HepG2 (cell line): ENCODE measurements around the gene VENTX.

Source experiments
- AFF4 ChIP-seq: sonication (generic); formaldehyde crosslinking; IDR thresholded peaks from 2 replicates; pipeline ENCODE4 v1.4.0; 2020; ENCODE audit warnings: missing genetic modification reagents
- CTCF ChIP-seq: sonication (generic); formaldehyde crosslinking; IDR thresholded peaks from 2 replicates; pipeline ENCODE4 v1.5.0; 2020; ENCODE audit warnings: mild to moderate bottlenecking, missing genetic modification reagents, moderate library complexity
- FOXM1 ChIP-seq: sonication (generic); formaldehyde crosslinking; IDR thresholded peaks from 2 replicates; pipeline ENCODE4 v1.5.0; 2020; ENCODE audit warnings: missing genetic modification reagents
- HDAC6 ChIP-seq: fragments of 200-600 bp; sonication (generic); IDR thresholded peaks from 2 replicates; pipeline ENCODE4 v1.7.0; 2017; ENCODE audit warnings: mild to moderate bottlenecking, antibody characterized with exemption, low read length, low read depth
- SRF ChIP-seq: IDR thresholded peaks from 2 replicates; pipeline ENCODE4 v1.6.1; 2011; ENCODE audit warnings: mild to moderate bottlenecking, low read depth, low read length, moderate library complexity
- TGIF2 ChIP-seq: IDR thresholded peaks from 2 replicates; pipeline ENCODE4 v1.6.1; 2016; ENCODE audit warnings: control low read depth, missing compliant biosample characterization
- ZBTB4 ChIP-seq: sonication (generic); formaldehyde crosslinking; IDR thresholded peaks from 2 replicates; pipeline ENCODE4 v1.4.0; 2020; ENCODE audit warnings: missing genetic modification reagents, mild to moderate bottlenecking, borderline replicate concordance
- ZNF224 ChIP-seq: sonication (generic); formaldehyde crosslinking; IDR thresholded peaks from 2 replicates; pipeline ENCODE4 v1.5.0; 2020; ENCODE audit warnings: mild to moderate bottlenecking, missing genetic modification reagents
- ZNF496 ChIP-seq: sonication (generic); formaldehyde crosslinking; IDR thresholded peaks from 2 replicates; pipeline ENCODE4 v1.8.1; 2023; ENCODE audit warnings: mild to moderate bottlenecking, moderate library complexity, missing genetic modification reagents; ENCODE audit not compliant: insufficient replicate concordance
- ZNF576 ChIP-seq: sonication (generic); formaldehyde crosslinking; IDR thresholded peaks from 2 replicates; pipeline ENCODE4 v1.4.0; 2020; ENCODE audit warnings: mild to moderate bottlenecking, missing genetic modification reagents

- TF ChIP-seq TGIF2 (CRISPR knock-in tag) (no peak), ZBTB4 (CRISPR knock-in tag) (no peak), SRF (no peak), CTCF (CRISPR knock-in tag) (no peak), FOXM1 (CRISPR knock-in tag) (no peak), AFF4 (CRISPR knock-in tag) (no peak), ZNF496 (CRISPR knock-in tag) (no peak), ZNF224 (CRISPR knock-in tag) (no peak), ZNF576 (no peak), HDAC6 (no peak)
Observed at GRCh38 chr10:133270204-133270603, 32.5 kb downstream of the VENTX start.
